Astrocyte (in vitro differentiated cells and primary cell): Measurements from ENCODE around the gene THRB. TPM values are rescaled to one million over a fixed set of nuclear protein-coding genes. Genes with fewer than 3 reads are reported as not detected.
A peak's percentile ranks its signal among the peaks of the same experiment; 100 is the strongest.

Source experiments
- DNase-seq: peaks from one replicate; pipeline ENCODE4 v3.0.0-alpha.2; 2010; ENCODE audit warnings: low read depth
- FAIRE-seq: peaks from 2 replicates; lab custom pipeline; 2011; peaks lifted over from hg19 to GRCh38; lab: Jason Lieb, UNC
- H2AFZ ChIP-seq: 2 replicates; pipeline ENCODE4 v1.6.0; 2012; ENCODE audit warnings: low read depth, low read length, inconsistent platforms
- H3K27ac ChIP-seq: 2 replicates; pipeline ENCODE4 v1.5.1; 2011; ENCODE audit warnings: low read depth, low read length, inconsistent platforms
- H3K27me3 ChIP-seq: 2 replicates; pipeline ENCODE4 v1.6.0; 2011; ENCODE audit warnings: low read length, inconsistent platforms; ENCODE audit not compliant: insufficient read depth
- H3K36me3 ChIP-seq: 2 replicates; pipeline ENCODE4 v1.5.1; 2011; ENCODE audit warnings: low read length, inconsistent platforms; ENCODE audit not compliant: insufficient read depth
- H3K4me1 ChIP-seq: 2 replicates; pipeline ENCODE4 v1.5.1; 2011; ENCODE audit warnings: low read length, inconsistent platforms; ENCODE audit not compliant: insufficient read depth
- H3K4me2 ChIP-seq: 2 replicates; pipeline ENCODE4 v1.6.0; 2012; ENCODE audit warnings: low read length, inconsistent platforms
- H3K4me3 ChIP-seq: 2 replicates; pipeline ENCODE4 v1.5.1; 2011; ENCODE audit warnings: low read depth, mild to moderate bottlenecking, low read length, inconsistent platforms; ENCODE audit not compliant: insufficient read depth
- H3K79me2 ChIP-seq: 2 replicates; pipeline ENCODE4 v1.6.0; 2012; ENCODE audit warnings: mild to moderate bottlenecking, low read length, inconsistent platforms; ENCODE audit not compliant: insufficient read depth
- H3K9ac ChIP-seq: 2 replicates; pipeline ENCODE4 v1.6.0; 2012; ENCODE audit warnings: mild to moderate bottlenecking, low read length, inconsistent platforms
- H3K9me3 ChIP-seq: 2 replicates; pipeline ENCODE4 v1.5.1; 2012; ENCODE audit warnings: low read depth, mild to moderate bottlenecking, low read length, inconsistent platforms; ENCODE audit not compliant: insufficient read depth
- H4K20me1 ChIP-seq: 2 replicates; pipeline ENCODE4 v1.6.0; 2012; ENCODE audit warnings: low read length, inconsistent platforms; ENCODE audit not compliant: insufficient read depth
- H3K27ac Mint-ChIP-seq: one replicate; pipeline ENCODE4 v1.8.0; 2021; ENCODE audit warnings: mild to moderate bottlenecking, mixed read lengths; ENCODE audit not compliant: unreplicated experiment
- H3K27me3 Mint-ChIP-seq: one replicate; pipeline ENCODE4 v1.8.0; 2021; ENCODE audit warnings: low read depth, mixed read lengths; ENCODE audit not compliant: unreplicated experiment
- H3K36me3 Mint-ChIP-seq: one replicate; pipeline ENCODE4 v1.8.0; 2021; ENCODE audit warnings: low read depth, mixed read lengths; ENCODE audit not compliant: unreplicated experiment
- H3K4me1 Mint-ChIP-seq: one replicate; pipeline ENCODE4 v1.8.0; 2021; ENCODE audit warnings: low read depth, mixed read lengths; ENCODE audit not compliant: unreplicated experiment
- H3K4me3 Mint-ChIP-seq: one replicate; pipeline ENCODE4 v1.8.0; 2021; ENCODE audit warnings: mild to moderate bottlenecking, moderate library complexity, mixed read lengths; ENCODE audit not compliant: unreplicated experiment
- H3K9me3 Mint-ChIP-seq: one replicate; pipeline ENCODE4 v1.8.0; 2021; ENCODE audit warnings: mild to moderate bottlenecking, mixed read lengths; ENCODE audit not compliant: unreplicated experiment
- EZH2 ChIP-seq: IDR thresholded peaks from 2 replicates; pipeline ENCODE4 v1.6.1; 2012; ENCODE audit warnings: mild to moderate bottlenecking, low read length, inconsistent platforms; ENCODE audit not compliant: insufficient read depth
- total RNA-seq: library from RNA; stranded (reverse); gene quantifications from 2 replicates; pipeline ENCODE4 v1.2.1, GENCODE V29; 2021
- TF ChIP-seq, protein P1 (sequence below): IDR thresholded peaks from 2 replicates; pipeline ENCODE4 v1.5.1; 2011; ENCODE audit warnings: low read depth, mild to moderate bottlenecking, inconsistent platforms, low read length, moderate library complexity; ENCODE audit not compliant: insufficient read depth

Gene THRB
- total RNA-seq, 1 donor from 2014 or later = 8.5 TPM

DNA sequence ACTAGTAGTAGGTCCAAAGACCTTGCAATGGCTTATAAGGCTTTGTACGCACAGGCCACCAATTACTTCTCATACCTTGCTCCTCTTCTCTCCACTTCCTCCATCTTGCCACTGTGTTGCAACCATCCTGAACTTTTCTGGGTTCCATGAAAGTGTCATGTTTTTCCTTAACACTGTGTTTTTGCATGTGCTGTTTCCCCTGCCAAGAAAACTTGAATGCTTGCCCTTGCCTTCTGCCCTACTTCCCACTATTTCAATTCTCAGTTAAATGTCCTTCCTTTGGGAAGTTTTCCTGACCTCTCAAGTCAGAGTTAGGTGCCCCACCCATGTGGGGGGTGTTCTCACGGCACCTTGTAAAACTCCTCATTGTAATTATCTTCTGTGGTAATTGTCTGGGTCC, 182.8 kb downstream of the THRB start:
- Histone ChIP-seq H3K79me2 (no peaks in the 10 kb centered on the region), H4K20me1 (no peaks in the 10 kb centered on the region), H3K4me1 (no peaks in the 10 kb centered on the region), H3K4me3 (no peak overlapping the region), H3K36me3 (no peaks in the 10 kb centered on the region), H3K9ac (no peak overlapping the region), H3K27ac (no peak overlapping the region), H3K27me3 (peaks cover 6% of the 10 kb centered on the region), H3K4me2 (no peak overlapping the region), H2AFZ (no peak overlapping the region), H3K9me3 (no peaks in the 10 kb centered on the region)
- H3K27ac Mint-ChIP-seq = peak overlapping the region; percentile 3
- FAIRE-seq (no peak), DNase-seq (no peak)
- TF ChIP-seq, protein P1, sequence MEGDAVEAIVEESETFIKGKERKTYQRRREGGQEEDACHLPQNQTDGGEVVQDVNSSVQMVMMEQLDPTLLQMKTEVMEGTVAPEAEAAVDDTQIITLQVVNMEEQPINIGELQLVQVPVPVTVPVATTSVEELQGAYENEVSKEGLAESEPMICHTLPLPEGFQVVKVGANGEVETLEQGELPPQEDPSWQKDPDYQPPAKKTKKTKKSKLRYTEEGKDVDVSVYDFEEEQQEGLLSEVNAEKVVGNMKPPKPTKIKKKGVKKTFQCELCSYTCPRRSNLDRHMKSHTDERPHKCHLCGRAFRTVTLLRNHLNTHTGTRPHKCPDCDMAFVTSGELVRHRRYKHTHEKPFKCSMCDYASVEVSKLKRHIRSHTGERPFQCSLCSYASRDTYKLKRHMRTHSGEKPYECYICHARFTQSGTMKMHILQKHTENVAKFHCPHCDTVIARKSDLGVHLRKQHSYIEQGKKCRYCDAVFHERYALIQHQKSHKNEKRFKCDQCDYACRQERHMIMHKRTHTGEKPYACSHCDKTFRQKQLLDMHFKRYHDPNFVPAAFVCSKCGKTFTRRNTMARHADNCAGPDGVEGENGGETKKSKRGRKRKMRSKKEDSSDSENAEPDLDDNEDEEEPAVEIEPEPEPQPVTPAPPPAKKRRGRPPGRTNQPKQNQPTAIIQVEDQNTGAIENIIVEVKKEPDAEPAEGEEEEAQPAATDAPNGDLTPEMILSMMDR = no peak
- TF ChIP-seq EZH2 = no peak
- no peak overlapping the region for H3K4me3 Mint-ChIP-seq
- H3K9me3 Mint-ChIP-seq = no peaks in the 10 kb centered on the region
- peaks cover 3% of the 10 kb centered on the region for H3K36me3 Mint-ChIP-seq
- H3K27me3 Mint-ChIP-seq = no peaks in the 10 kb centered on the region
- peaks cover 23% of the 10 kb centered on the region for H3K4me1 Mint-ChIP-seq

DNA sequence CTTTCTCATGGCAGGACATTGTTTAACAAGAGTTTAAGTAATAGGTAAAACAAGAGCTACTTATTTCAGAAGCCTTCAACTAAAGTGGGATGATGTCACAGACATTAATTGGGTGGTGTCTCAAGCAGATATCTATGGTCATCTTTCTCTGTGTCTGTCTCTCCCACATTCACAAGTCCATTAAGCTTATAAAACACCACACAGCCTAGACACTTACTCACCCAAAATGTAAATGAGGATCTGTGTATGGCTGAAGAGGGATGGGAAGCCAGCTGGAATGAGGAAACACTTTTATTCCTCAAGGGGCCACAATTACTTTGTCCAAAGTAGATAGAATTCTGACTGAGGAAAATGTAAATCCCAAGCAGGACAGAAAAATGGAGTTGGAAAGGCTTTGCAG, 183.8 kb downstream of the THRB start:
- H3K27ac ChIP-seq = no peak overlapping the region
- H3K27me3 ChIP-seq = peaks cover 6% of the 10 kb centered on the region
- Mint-ChIP-seq H3K4me3 (no peak overlapping the region), H3K4me1 (peaks cover 23% of the 10 kb centered on the region), H3K9me3 (no peaks in the 10 kb centered on the region), H3K27ac (no peak overlapping the region), H3K27me3 (no peaks in the 10 kb centered on the region), H3K36me3 (peaks cover 3% of the 10 kb centered on the region)
- no peaks in the 10 kb centered on the region for H4K20me1 ChIP-seq
- H3K79me2 ChIP-seq = no peaks in the 10 kb centered on the region
- no peak overlapping the region for H3K4me2 ChIP-seq
- TF ChIP-seq, protein P1 = no peak
- no peak for TF ChIP-seq EZH2
- DNase-seq = no peak
- no peak for FAIRE-seq
- H3K4me3 ChIP-seq = no peak overlapping the region
- no peaks in the 10 kb centered on the region for H3K36me3 ChIP-seq
- no peak overlapping the region for H3K9ac ChIP-seq
- H3K4me1 ChIP-seq = peaks cover under 1% of the 10 kb centered on the region
- no peak overlapping the region for H2AFZ ChIP-seq
- no peaks in the 10 kb centered on the region for H3K9me3 ChIP-seq

DNA sequence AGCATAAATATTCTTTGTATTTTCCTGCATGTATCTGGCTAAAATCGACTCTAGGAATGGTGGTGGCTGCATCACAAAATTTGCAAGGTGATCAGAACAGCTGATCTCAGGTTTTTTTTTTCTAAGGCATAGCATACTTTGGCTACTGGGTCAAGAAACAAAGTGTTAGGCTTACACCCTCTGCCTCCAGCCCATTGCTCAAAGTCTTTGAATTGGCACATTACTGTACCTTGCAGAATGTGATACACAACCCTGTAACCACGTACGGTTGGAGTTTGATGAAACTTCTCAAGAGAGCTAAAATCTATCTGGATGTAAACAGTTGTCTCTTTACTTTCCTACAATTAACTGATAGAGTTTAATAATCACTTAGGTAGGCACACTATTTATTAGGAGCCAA, 188.1 kb downstream of the THRB start:
- H3K9me3 ChIP-seq = no peaks in the 10 kb centered on the region
- Mint-ChIP-seq H3K27ac (no peak overlapping the region), H3K36me3 (peaks cover 2% of the 10 kb centered on the region), H3K4me3 (no peak overlapping the region), H3K4me1 (peaks cover 12% of the 10 kb centered on the region), H3K27me3 (no peaks in the 10 kb centered on the region), H3K9me3 (no peaks in the 10 kb centered on the region)
- no peak overlapping the region for H3K27ac ChIP-seq
- H3K9ac ChIP-seq = no peak overlapping the region
- TF ChIP-seq, protein P1 = no peak
- TF ChIP-seq EZH2 = no peak
- H2AFZ ChIP-seq = no peak overlapping the region
- H3K4me3 ChIP-seq = no peak overlapping the region
- H4K20me1 ChIP-seq = no peaks in the 10 kb centered on the region
- no peak overlapping the region for H3K4me2 ChIP-seq
- H3K36me3 ChIP-seq = no peaks in the 10 kb centered on the region
- H3K4me1 ChIP-seq = peaks cover 4% of the 10 kb centered on the region
- DNase-seq (no peak), FAIRE-seq (no peak)
- peaks cover 2% of the 10 kb centered on the region for H3K27me3 ChIP-seq
- no peaks in the 10 kb centered on the region for H3K79me2 ChIP-seq
